RWPE1 (cell line): ENCODE measurements around the gene APCDD1.
A peak's percentile ranks its signal among the peaks of the same experiment; 100 is the strongest.

ENCODE experiments used
- CTCF ChIA-PET: fragments of 350-600 bp; sonication (Branson Sonifier 250); formaldehyde crosslinking; extraction: SDS; loops from one replicate; lab custom pipeline; 2021; lab: Yijun Ruan, JAX
- POLR2A ChIA-PET: fragments of 400-600 bp; formaldehyde crosslinking; extraction: SDS; loops from one replicate; lab custom pipeline; 2020; ENCODE audit warnings: antibody characterized with exemption; ENCODE audit not compliant: low non-redundant PET; lab: Yijun Ruan, JAX
- DNase-seq: peaks from one replicate; pipeline ENCODE4 v3.0.0; 2012; ENCODE audit warnings: low spot score
- H3K27ac ChIP-seq: fragments of 450-650 bp; 2 replicates; pipeline ENCODE4 v1.5.1; 2017
- CTCF ChIP-seq: fragments of 450-650 bp; conservative IDR thresholded peaks from 2 replicates; pipeline ENCODE4 v1.5.1; 2017; ENCODE audit warnings: low read depth, mild to moderate bottlenecking

APCDD1 gene

DNA sequence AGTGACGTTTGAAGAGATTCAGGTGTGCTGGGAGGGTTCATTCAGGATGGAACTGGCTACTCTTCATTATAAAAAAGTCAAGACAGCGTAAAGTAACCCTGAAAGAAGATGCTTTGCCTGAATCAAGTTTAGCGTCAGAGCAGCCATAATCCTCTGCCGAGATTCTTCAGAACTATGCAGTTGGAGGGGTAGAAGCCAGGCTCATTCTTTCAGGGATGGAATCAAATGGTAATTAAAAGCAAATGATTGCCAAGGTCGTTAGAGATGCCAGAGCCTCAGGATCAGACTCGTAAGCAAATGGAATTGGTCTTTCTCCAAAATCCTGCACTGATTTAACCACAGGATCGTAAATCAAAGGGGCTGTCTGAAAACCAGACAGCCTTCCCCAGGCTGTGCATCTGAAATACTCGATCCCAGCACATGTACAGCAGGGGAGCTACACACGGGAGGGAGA lies 21.9 kb downstream of the APCDD1 start:
- H3K27ac ChIP-seq = peak overlapping the region; percentile 63
- no peak for TF ChIP-seq CTCF
- peak; percentile 16 for DNase-seq
- ChIA-PET CTCF (no interaction called here), POLR2A (no interaction called here)

DNA sequence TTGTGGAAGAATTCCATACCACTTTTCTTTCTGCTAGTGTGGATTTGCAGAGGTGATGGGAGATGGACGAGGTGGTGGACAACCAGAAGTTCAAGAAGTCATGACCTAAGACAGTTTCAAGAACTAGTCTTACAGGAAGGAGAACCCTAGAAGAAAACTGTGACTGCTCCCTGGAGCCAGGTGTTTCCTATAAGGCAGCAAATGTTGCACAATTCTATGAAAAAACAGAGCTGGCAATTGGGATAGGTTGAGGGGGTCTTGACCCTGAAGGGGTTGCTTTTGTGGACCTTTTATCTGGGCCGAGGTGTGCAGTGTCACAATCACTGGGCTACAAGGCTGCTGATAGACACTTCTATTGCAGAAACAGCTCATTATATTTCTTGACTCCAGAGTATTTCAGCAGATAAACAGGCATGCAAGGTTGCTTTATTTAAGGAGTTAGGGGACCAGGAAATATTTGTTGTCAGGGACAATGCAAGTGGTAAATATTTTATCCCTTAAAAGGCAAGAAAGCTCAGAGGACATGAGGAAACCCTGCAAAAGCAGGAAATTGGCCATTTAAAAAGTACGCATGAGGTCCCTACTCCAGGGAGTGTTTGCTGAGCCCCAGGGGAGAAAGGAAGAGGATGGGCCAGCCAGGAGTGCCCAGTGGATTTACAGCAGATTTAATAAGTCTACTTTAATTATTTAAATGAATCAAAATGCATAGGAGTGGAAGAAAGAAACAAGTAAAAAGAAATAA lies 22.9 kb downstream of the APCDD1 start:
- CTCF ChIA-PET = interaction anchor here (1.1 kb wide), 1 partner anchor 1182 kb away, joined by 3 read pairs; no protein-coding TSS in a partner anchor
- peak overlapping the region; percentile 63 for H3K27ac ChIP-seq
- POLR2A ChIA-PET = no interaction called here
- TF ChIP-seq CTCF = no peak
- no peak for DNase-seq

GRCh38 chr18:10477863-10478260 lies 23.4 kb downstream of the APCDD1 start:
- ChIA-PET POLR2A (no interaction called here), CTCF (interaction anchor here (1.1 kb wide), 1 partner anchor 1181 kb away, joined by 3 read pairs; no protein-coding TSS in a partner anchor)
- no peak for DNase-seq
- H3K27ac ChIP-seq = no peak overlapping the region
- TF ChIP-seq CTCF = no peak

DNA sequence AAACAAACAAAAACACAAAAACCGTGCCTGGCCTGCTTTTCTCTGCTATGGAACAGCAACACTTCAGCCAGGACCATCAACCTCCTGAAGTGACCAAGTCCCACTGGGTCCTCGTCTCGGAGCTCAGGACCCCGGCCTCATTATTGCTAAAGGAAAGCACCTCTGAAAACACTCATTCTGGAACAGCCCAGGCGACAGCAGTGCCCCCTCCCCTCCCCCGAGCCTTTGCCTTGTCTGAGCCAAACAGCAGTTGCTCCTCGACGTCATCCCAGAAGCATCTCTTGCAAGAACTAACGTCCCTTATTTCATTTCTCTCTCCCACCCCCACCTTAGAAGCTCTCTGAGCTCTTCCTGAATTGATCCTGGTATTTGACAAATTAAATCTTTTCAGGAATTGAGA lies 27.4 kb downstream of the APCDD1 start:
- ChIA-PET CTCF (interaction anchor here (0.6 kb wide), 2 partner anchors 260 to 426 kb away, joined by 3 read pairs; no protein-coding TSS in a partner anchor), POLR2A (no interaction called here)
- no peak for TF ChIP-seq CTCF
- no peak overlapping the region for H3K27ac ChIP-seq
- DNase-seq = no peak

- DNase-seq = no peak
- ChIA-PET CTCF (no interaction called here), POLR2A (no interaction called here)
- H3K27ac ChIP-seq = no peak overlapping the region
- no peak for TF ChIP-seq CTCF
Observed at GRCh38 chr18:10482363-10482984, 28.0 kb downstream of the APCDD1 start.

DNA sequence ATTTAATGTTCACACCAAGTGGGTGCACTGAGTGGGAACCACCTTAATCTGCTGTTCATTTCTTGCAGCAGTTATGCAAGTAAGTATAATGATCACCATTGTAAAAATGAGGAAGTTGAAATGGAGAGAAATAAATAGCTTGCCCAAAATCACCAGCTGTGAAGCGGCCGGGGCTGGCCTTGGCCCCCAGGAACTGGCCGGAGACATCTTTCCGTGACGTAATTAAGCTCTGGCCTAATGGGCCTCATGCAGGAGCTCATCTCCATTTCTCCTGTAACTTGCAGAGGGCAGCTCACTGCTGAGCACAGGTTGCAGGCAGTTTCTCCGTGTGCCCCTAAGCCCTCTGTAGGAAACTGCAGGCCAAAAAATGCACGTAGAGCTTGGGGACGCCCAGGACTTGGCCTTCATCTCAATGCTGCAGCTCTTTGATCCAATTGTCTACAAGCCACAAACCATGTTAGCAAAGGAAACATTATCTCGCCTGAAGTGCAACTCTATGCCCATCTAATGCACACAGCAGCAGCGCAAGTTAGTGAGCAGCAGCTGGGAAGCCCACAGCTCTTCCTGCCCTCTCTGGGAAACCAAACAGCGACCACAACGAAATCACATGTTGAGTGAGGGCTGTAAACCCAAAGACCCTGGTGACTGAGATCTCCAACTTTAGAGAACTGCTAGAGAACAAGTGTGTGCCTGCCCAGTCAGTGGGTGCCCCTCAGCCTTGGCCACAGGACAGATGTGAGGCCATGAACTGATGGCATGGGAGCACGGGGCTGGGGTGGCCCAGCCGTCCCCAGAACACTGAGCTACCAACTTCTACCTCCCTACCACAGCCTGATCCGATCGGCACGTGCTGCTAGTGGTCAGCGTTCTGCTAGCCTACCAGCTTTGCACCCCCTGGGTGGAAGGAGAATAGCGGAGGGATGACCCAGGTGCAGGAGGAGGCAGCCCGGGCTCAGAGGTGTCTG lies 28.8 kb downstream of the APCDD1 start:
- no peak for DNase-seq
- no peak overlapping the region for H3K27ac ChIP-seq
- ChIA-PET CTCF (interaction anchor here (0.6 kb wide), 1 partner anchor 1277 kb away, joined by 3 read pairs; no protein-coding TSS in a partner anchor), POLR2A (no interaction called here)
- no peak for TF ChIP-seq CTCF
